ENCODE data around the gene SRXN1. TPM values are rescaled to one million over a fixed set of nuclear protein-coding genes. Genes with fewer than 3 reads are reported as not detected.

The SRXN1 gene
- polyA plus RNA-seq, 2 of the 4 experiments (the other 2 are of a cell fraction): 183 to 262 TPM

DNA sequence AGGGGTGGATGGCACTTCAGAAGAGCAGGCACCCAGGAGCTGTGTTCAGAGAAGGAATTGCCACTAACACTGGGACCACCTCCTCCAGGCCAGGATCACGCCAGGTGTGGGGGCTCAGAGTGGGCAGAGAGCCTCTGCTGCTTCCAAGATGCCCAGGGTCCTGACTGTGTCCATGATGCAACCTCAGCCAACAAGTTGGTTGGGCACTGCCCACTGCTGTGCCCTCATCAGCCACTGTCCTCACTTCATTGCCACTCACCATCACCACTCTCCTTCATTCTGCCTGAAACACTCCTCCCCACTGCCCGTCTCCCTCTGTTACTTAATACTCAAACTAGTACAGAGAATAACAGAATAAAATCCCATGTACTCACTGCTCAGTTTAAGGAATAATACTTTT lies 26.4 kb downstream of the SRXN1 start (continued):
- TF ChIP-seq, protein P1, sequence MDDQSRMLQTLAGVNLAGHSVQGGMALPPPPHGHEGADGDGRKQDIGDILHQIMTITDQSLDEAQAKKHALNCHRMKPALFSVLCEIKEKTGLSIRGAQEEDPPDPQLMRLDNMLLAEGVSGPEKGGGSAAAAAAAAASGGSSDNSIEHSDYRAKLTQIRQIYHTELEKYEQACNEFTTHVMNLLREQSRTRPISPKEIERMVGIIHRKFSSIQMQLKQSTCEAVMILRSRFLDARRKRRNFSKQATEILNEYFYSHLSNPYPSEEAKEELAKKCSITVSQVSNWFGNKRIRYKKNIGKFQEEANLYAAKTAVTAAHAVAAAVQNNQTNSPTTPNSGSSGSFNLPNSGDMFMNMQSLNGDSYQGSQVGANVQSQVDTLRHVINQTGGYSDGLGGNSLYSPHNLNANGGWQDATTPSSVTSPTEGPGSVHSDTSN (IDR thresholded peaks at IDR 0.05): no peak
- TF ChIP-seq JUN (IDR thresholded peaks at IDR 0.05) (no peak), SMC3 (IDR thresholded peaks at IDR 0.05) (no peak), NR3C1 (IDR thresholded peaks at IDR 0.05) (no peak)

DNA sequence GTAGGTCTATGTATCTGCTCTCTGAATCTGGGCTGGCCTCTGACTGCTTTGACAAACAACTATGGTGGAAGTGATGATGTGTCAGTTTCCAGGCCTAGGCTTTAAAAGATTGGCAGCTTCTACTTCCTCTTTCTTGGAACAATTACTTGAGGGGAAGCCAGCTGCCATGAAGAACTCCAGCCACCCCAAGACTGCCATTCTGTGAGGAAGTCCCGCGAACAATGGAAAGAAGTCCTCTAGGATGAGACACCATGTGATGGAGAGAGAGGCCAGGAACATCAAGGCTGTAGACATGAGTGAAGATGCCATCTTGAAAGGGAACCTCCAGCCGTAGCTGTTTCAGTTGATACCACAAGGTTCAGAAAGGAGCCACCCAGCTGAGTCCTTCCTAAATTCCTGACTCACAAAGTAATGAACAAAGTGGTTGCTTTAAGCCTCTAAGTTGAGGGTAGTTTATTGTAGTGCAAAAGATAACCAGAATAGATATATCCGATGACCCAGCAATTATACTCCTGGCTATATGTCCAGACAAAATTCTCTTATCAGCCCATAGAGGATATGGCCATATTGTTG lies 27.6 kb downstream of the SRXN1 start:
- no peak for DNase-seq (ENCODE audit: low read depth in 1 of 2, low spot score in 1 of 2)
- ChIA-PET CTCF (interaction anchor here (1.0 to 2.7 kb wide), 4 partner anchors 20 to 114 kb away, joined by 3 to 8 read pairs (median 5); no protein-coding TSS in a partner anchor), POLR2A (no interaction called here)
- no peak for FAIRE-seq
- Histone ChIP-seq H3K27ac (no peak overlapping the region), H3K9me3 (no peaks in the 10 kb centered on the region), H3K4me3 (no peak overlapping the region), H3K4me2 (no peak overlapping the region), H3K4me1 (no peaks in the 10 kb centered on the region)
- WGBS (ENCODE audit: missing lambda C conversion rate): 78% methylated on average over 4 of the region's 4 CpGs
- no peak for TF ChIP-seq CHD2 (IDR thresholded peaks at IDR 0.05; ENCODE audit: low read length, partially characterized antibody)
- TF ChIP-seq JUNB (IDR thresholded peaks at IDR 0.05): no peak
- no peak for TF ChIP-seq CBX8 (IDR thresholded peaks at IDR 0.05)
- TF ChIP-seq NPAS2 (CRISPR knock-in tag; IDR thresholded peaks at IDR 0.05; ENCODE audit: borderline replicate concordance): no peak
- TF ChIP-seq ESRRA (IDR thresholded peaks at IDR 0.05; ENCODE audit: borderline replicate concordance, low read length): no peak
- TF ChIP-seq RAD21 (conservative IDR thresholded peaks at IDR 0.05 in 1 of 2, IDR thresholded peaks at IDR 0.05 in 1 of 2): no peak
- no peak for TF ChIP-seq CHD4 (IDR thresholded peaks at IDR 0.05; ENCODE audit: borderline replicate concordance)
- no peak for TF ChIP-seq FOXS1 (CRISPR knock-in tag; IDR thresholded peaks at IDR 0.05)
- TF ChIP-seq PHF8 (IDR thresholded peaks at IDR 0.05; ENCODE audit: borderline replicate concordance, low read depth): no peak
- no peak for ATAC-seq

DNA sequence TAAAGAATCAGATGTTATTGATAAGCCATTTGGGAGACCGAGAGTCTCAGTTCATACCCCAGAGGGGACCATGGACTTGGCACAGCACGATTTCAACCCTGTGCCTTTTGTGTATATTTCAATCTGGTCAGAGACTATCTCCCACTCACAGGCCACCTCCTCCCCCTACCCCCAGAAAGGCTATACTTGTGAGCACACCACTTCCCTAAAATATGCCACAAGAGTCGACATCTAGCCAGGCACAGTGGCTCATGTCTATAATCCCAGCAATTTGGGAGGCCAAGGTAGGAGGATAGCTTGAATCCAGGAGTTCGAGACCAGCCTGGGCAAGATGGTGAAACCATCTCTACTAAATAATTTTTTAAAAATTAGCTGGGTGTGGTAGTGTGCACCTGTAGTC lies 29.3 kb downstream of the SRXN1 start:
- 29% methylated on average over 4 of the region's 4 CpGs for WGBS (ENCODE audit: missing lambda C conversion rate)
- DNase-seq (ENCODE audit: low read depth in 1 of 2, low spot score in 1 of 2): no peak
- H3K27ac ChIP-seq: no peak overlapping the region
- no peak overlapping the region for H3K4me3 ChIP-seq
- FAIRE-seq: no peak
- POLR2A ChIA-PET: no interaction called here
- H3K4me1 ChIP-seq: no peaks in the 10 kb centered on the region
- H3K4me2 ChIP-seq: no peak overlapping the region
- CTCF ChIA-PET: interaction anchor here (0.9 to 3.2 kb wide), 7 partner anchors 11 to 63 kb away, joined by 3 to 15 read pairs (median 4); partner anchors contain the start of gene SRXN1
- no peak for ATAC-seq
- TF ChIP-seq, protein P2, sequence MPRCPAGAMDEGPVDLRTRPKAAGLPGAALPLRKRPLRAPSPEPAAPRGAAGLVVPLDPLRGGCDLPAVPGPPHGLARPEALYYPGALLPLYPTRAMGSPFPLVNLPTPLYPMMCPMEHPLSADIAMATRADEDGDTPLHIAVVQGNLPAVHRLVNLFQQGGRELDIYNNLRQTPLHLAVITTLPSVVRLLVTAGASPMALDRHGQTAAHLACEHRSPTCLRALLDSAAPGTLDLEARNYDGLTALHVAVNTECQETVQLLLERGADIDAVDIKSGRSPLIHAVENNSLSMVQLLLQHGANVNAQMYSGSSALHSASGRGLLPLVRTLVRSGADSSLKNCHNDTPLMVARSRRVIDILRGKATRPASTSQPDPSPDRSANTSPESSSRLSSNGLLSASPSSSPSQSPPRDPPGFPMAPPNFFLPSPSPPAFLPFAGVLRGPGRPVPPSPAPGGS (IDR thresholded peaks at IDR 0.05): no peak
- TF ChIP-seq KDM1A (IDR thresholded peaks at IDR 0.05; ENCODE audit: low read depth): no peak
- no peak for TF ChIP-seq SMC3 (IDR thresholded peaks at IDR 0.05)
- no peak for TF ChIP-seq FOSL2 (IDR thresholded peaks at IDR 0.05)
- TF ChIP-seq FOSL2 (CRISPR knock-in tag; IDR thresholded peaks at IDR 0.05): no peak
- no peak for TF ChIP-seq JUN (IDR thresholded peaks at IDR 0.05)
- no peak for TF ChIP-seq EP300 (IDR thresholded peaks at IDR 0.05)
- TF ChIP-seq MAFK (IDR thresholded peaks at IDR 0.05; ENCODE audit: partially characterized antibody): no peak
- TF ChIP-seq, protein P3, sequence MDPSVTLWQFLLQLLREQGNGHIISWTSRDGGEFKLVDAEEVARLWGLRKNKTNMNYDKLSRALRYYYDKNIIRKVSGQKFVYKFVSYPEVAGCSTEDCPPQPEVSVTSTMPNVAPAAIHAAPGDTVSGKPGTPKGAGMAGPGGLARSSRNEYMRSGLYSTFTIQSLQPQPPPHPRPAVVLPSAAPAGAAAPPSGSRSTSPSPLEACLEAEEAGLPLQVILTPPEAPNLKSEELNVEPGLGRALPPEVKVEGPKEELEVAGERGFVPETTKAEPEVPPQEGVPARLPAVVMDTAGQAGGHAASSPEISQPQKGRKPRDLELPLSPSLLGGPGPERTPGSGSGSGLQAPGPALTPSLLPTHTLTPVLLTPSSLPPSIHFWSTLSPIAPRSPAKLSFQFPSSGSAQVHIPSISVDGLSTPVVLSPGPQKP (IDR thresholded peaks at IDR 0.05; ENCODE audit: low read depth, low read length): no peak
- no peak for TF ChIP-seq KDM5A (IDR thresholded peaks at IDR 0.05)
- no peak for TF ChIP-seq CBX2 (IDR thresholded peaks at IDR 0.05; ENCODE audit: borderline replicate concordance, low read depth)
- no peak for TF ChIP-seq NPAS2 (CRISPR knock-in tag; IDR thresholded peaks at IDR 0.05; ENCODE audit: borderline replicate concordance)
- no peak for TF ChIP-seq CBX8 (IDR thresholded peaks at IDR 0.05)
- TF ChIP-seq, protein P4, sequence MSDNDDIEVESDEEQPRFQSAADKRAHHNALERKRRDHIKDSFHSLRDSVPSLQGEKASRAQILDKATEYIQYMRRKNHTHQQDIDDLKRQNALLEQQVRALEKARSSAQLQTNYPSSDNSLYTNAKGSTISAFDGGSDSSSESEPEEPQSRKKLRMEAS (IDR thresholded peaks at IDR 0.05): no peak
- TF ChIP-seq RARB (CRISPR knock-in tag; IDR thresholded peaks at IDR 0.05): no peak
- no peak for TF ChIP-seq HOXA7 (CRISPR knock-in tag; IDR thresholded peaks at IDR 0.05)
- TF ChIP-seq JUNB (IDR thresholded peaks at IDR 0.05): no peak
- H3K9me3 ChIP-seq: no peaks in the 10 kb centered on the region; the same call in 2 of the 3 replicates

Measured in A549 (cell line).